ENCODE results near the gene DHRS11. TPM values are rescaled to one million over a fixed set of nuclear protein-coding genes. Genes with fewer than 3 reads are reported as not detected.

Gene DHRS11
- total and polyA plus RNA-seq, 2 experiments from 2014 or later: 21.9 to 25.0 TPM

DNA sequence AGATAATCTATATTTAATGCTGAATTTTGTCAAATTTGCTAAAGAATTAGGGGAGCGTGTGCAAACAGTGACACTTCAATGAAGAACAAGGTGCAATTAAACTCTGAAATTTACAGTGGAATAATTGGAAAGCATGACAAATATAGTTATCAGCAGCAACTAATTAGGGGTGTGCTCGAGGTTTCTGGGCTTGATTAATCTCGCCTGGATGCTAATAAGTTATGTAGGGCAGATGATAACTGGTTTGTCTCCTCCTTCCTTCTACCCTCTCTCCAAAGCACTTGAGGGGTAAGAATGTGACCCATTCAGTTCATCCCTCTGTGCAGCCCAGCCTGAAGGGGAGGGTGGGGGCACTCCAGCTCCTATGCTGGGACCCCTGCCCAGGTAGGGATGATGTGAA is 31.6 kb downstream of the DHRS11 start:
- Histone ChIP-seq H3K36me3 (no peaks in the 10 kb centered on the region), H3K4me3 (no peak overlapping the region), H3K9me3 (ENCODE audit: low read depth) (no peaks in the 10 kb centered on the region), H3K27ac (no peak overlapping the region), H3K4me1 (ENCODE audit: low read depth) (no peaks in the 10 kb centered on the region), H3K27me3 (peaks cover 3% of the 10 kb centered on the region)
- no peak for DNase-seq (ENCODE audit: low read depth in 1 of 2, low spot score in 1 of 2)
- TF ChIP-seq CTCF (IDR thresholded peaks at IDR 0.05; ENCODE audit: low read depth, low read length): no peak

- no peak for TF ChIP-seq CTCF (IDR thresholded peaks at IDR 0.05; ENCODE audit: low read depth, low read length)
- H3K9me3 ChIP-seq (ENCODE audit: low read depth): no peaks in the 10 kb centered on the region
- no peaks in the 10 kb centered on the region for H3K36me3 ChIP-seq
- H3K4me1 ChIP-seq (ENCODE audit: low read depth): peaks cover 6% of the 10 kb centered on the region
- no peak for DNase-seq (ENCODE audit: low read depth in 1 of 2, low spot score in 1 of 2)
- H3K27me3 ChIP-seq: peaks cover 1% of the 10 kb centered on the region
- H3K27ac ChIP-seq: no peak overlapping the region
- H3K4me3 ChIP-seq: no peak overlapping the region
Observed at GRCh38 chr17:36625188-36625587, 33.5 kb downstream of the DHRS11 start.

DNA sequence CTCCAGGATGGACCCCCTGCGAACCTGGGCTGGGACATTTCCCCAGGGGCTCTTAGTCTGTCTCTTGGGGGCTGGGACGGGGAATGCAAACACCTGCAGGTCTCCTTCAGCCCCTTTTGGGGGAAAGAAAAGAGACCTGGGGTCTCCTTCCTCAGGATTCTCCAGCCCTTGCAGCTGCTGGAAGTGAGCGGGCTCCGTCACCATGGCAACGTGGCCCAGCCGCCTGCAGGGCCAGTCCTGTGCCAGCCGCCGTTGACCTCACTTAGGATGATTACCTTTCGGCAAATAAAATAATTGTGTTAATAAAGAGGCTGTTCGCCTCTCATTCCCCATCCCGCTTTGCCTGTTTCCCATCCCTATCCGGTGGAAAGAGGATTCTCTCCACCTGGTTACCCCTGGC is 35.4 kb downstream of the DHRS11 start:
- peaks cover 9% of the 10 kb centered on the region for H3K27me3 ChIP-seq
- DNase-seq (ENCODE audit: low read depth in 1 of 2, low spot score in 1 of 2): no peak
- TF ChIP-seq CTCF (IDR thresholded peaks at IDR 0.05; ENCODE audit: low read depth, low read length): no peak
- H3K9me3 ChIP-seq (ENCODE audit: low read depth): no peaks in the 10 kb centered on the region
- H3K36me3 ChIP-seq: no peaks in the 10 kb centered on the region
- no peak overlapping the region for H3K27ac ChIP-seq
- peaks cover 9% of the 10 kb centered on the region for H3K4me1 ChIP-seq (ENCODE audit: low read depth)
- H3K4me3 ChIP-seq: no peak overlapping the region

DNA sequence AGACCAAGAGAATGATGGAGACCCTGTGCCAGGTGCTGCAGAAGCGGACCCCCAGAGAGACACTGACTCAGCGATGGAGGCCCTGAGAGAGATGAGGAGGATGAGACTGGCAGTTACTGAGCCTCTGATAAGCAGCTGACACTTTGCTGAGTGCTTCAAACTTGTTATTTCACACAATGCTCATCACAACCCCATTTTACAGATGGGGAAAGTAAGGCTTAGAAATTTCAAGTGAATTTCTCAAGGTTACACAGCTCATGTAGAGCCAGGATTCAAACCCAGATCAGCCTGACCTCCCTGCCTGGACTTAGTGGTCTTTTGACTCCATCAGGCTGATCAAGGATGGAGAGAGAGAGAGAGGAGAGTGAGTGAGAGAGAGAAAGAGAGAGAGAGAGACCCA is 36.9 kb downstream of the DHRS11 start:
- no peak for DNase-seq (ENCODE audit: low read depth in 1 of 2, low spot score in 1 of 2)
- Histone ChIP-seq H3K4me3 (no peak overlapping the region), H3K36me3 (no peaks in the 10 kb centered on the region), H3K27ac (no peak overlapping the region), H3K4me1 (ENCODE audit: low read depth) (peaks cover 9% of the 10 kb centered on the region), H3K27me3 (peaks cover 24% of the 10 kb centered on the region), H3K9me3 (ENCODE audit: low read depth) (no peaks in the 10 kb centered on the region)
- no peak for TF ChIP-seq CTCF (IDR thresholded peaks at IDR 0.05; ENCODE audit: low read depth, low read length)

DNA sequence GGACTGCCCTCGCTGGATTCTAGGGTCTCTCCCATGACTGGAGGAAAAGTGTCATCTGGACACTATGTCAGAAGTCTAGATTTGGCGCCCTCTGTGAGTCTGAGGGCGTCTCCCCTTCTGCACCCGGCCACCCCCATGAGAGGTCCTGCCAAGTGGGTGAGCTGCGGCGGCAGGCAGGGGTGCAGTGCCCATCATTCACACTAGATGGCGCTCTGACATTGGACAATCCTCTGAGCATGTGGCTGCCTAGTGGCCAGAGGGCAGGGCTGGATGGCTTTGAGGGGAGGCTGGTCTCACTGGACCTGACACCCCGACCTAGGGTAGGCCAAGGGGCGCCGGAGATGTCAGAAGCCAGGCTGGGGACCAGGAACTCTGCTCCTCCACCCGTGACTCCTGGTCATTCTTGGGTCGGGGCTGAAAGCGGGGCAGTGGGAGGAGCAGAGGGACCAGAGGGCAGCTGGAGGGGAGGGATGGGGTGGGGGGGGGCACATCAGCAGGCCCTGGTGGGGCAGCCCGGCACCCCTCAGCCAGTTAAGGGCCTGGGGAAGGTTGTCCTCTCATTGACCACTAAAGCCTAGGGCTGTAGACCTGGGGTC is 37.7 kb downstream of the DHRS11 start:
- TF ChIP-seq CTCF (IDR thresholded peaks at IDR 0.05; ENCODE audit: low read depth, low read length): peak; percentile 95
- Histone ChIP-seq H3K4me1 (ENCODE audit: low read depth) (peaks cover 9% of the 10 kb centered on the region), H3K4me3 (no peak overlapping the region), H3K27me3 (peaks cover 32% of the 10 kb centered on the region), H3K27ac (no peak overlapping the region), H3K9me3 (ENCODE audit: low read depth) (no peaks in the 10 kb centered on the region), H3K36me3 (no peaks in the 10 kb centered on the region)
- DNase-seq (ENCODE audit: low read depth in 1 of 2, low spot score in 1 of 2): peak; percentile 75 to 78
